HFF-Myc (cell line): ENCODE measurements around the gene RELT.

ENCODE experiments used
- DNase-seq: peaks from one replicate; pipeline ENCODE4 v3.0.0-alpha.2; 2011; ENCODE audit warnings: low read depth; ENCODE audit errors: extremely low read depth
- H3K4me3 ChIP-seq: replicated peaks from 2 replicates; pipeline ENCODE4 v1.5.1; 2011; ENCODE audit warnings: low read depth, mild to moderate bottlenecking, control low read depth, low read length
- TF ChIP-seq, protein P1 (sequence below): IDR thresholded peaks from 2 replicates; pipeline ENCODE4 v1.5.1; 2012; ENCODE audit warnings: mild to moderate bottlenecking, low read depth, low read length, control low read depth; ENCODE audit errors: missing control alignments

Gene RELT, protein sequence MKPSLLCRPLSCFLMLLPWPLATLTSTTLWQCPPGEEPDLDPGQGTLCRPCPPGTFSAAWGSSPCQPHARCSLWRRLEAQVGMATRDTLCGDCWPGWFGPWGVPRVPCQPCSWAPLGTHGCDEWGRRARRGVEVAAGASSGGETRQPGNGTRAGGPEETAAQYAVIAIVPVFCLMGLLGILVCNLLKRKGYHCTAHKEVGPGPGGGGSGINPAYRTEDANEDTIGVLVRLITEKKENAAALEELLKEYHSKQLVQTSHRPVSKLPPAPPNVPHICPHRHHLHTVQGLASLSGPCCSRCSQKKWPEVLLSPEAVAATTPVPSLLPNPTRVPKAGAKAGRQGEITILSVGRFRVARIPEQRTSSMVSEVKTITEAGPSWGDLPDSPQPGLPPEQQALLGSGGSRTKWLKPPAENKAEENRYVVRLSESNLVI

DNA sequence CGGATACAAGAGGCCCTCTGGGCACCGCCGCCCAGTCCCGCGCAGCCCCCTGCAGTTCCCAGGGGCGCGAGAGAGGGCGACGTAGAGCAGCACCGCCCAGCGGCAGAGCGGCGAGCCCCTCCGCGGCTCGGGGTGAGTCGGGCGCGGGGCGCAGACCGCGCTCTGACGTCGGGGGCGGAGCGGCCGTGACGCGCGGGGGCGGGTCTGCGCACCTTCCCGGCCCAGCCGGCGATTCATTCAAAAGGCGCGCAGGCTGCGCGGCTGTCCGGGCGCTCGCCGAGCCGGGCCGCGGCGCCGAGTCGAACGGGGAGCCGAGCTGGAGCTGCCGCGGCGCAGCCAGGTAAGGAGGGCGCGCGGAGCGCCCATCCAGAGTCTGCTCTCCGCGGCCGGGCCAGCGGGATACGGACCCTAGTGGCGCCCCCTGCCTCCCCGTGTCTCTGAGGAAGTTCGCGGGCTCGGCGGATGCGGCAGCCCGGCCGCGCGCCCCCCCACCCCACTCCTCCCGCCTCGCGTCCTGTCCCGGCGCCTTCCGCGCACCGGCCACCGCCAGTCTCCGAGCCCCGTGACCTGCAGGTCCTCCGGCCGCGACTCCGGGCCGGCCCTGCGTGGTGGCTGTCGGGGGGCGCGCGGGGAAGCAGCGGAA lies at the start of gene RELT:
RELT (plus strand) TSS at position 240 of the 643 bp plus-strand sequence. CDS start 12,738 bp downstream, outside the sequence.
- TF ChIP-seq, protein P1, sequence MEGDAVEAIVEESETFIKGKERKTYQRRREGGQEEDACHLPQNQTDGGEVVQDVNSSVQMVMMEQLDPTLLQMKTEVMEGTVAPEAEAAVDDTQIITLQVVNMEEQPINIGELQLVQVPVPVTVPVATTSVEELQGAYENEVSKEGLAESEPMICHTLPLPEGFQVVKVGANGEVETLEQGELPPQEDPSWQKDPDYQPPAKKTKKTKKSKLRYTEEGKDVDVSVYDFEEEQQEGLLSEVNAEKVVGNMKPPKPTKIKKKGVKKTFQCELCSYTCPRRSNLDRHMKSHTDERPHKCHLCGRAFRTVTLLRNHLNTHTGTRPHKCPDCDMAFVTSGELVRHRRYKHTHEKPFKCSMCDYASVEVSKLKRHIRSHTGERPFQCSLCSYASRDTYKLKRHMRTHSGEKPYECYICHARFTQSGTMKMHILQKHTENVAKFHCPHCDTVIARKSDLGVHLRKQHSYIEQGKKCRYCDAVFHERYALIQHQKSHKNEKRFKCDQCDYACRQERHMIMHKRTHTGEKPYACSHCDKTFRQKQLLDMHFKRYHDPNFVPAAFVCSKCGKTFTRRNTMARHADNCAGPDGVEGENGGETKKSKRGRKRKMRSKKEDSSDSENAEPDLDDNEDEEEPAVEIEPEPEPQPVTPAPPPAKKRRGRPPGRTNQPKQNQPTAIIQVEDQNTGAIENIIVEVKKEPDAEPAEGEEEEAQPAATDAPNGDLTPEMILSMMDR = peak; percentile 76
- DNase-seq = peak; percentile 43
- H3K4me3 ChIP-seq = peak within 1 kb of the TSS; percentile 77

DNA sequence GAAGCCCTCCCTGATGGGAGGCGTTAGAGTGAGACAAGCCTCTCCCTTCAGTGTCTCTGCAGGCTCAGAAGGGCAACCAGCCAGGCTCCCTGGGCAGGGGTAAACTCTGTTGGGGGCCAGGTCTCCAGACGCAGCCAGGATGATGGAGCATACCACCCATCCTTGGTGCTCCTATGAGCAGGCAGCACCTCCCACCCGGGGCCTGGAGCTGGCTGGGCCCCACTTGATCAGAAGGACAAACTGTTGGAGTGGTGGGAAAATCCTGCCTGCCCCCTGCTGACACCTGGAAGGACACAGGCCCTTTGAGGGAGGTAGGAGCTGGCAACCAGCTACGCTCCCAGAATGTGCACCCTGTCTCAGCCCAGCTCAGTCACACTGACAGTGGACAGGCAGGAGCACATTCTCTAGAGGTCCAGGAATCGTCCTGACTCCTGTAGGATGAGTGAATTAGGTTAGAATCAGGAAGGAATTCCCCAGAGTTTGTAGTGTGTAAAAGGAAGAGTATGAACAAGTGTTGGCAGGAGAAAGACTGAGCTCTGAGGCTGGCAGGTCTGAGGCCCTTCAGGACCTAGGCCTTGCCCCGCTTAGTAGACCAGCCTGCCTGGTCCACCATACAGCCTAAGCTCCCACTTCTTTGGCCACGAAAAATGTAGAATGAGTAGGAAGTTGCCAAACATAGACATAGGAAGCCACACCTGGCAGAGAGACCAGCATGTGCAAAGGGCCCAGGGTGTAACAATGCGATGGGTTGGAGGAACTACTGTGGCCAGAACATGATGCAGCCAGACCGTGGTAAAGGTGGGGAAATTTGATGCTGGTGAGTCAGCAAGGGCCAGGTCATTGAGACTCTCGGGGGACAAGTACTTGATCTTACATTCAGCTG lies 49.0 kb upstream of the RELT start:
- peak; percentile 76 for DNase-seq
- TF ChIP-seq, protein P1 = no peak
- no peak overlapping the region for H3K4me3 ChIP-seq

DNA sequence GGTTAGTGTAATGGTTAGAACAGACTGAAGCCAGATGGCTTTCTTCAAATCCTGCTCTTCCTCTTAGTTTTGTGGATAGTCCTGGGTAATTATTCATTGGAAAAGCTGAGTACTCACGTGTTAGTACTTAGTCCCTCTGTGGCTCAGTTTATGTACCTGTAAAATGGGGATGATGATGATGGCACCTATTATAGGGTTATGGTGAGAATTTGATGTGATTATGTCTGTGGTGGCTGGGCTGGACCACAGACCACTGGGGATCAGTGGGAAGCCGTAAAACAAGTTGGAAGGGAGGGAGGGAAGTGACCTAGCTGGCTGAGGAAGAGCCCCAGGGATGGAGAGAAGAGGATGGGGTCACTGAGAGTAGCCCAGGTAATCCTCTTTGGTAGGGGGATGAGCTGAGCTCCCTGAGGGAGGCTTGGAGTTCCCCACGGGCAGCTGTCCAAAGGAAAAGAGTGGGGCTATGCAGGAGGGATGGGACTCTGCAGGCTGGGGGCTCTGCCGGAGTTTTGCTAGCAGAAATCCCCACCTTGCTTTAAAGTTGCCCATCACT lies 48.3 kb upstream of the RELT start:
- no peak for DNase-seq
- H3K4me3 ChIP-seq = no peak overlapping the region
- TF ChIP-seq, protein P1 = no peak

DNA sequence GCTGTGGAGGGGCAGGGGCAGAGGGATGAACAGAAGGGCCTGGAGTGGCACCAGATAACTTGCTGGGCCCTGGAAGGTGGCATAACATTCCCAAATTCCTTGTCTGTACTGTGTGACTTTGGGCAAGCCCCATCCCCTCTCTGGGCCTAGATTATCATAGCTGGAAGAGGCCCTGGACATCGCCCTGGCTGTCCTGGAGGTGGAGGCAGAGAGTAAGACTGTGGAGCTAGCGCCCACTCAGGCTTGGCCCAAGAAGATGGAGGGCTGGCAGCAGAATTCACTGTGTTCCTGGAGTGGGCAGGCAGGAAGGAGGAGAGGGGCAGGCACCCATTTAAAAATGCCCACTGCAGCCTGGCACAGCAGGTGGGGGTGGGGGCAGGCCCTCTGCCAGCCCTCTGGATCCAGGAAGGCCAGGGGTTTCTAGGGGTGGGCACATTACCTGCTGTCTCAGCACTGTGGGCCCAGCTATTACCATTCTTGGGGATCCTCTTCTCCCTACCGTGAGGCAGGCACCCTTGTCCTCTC lies 45.6 kb upstream of the RELT start:
- TF ChIP-seq, protein P1 = peak; percentile 56
- no peak overlapping the region for H3K4me3 ChIP-seq
- no peak for DNase-seq

DNA sequence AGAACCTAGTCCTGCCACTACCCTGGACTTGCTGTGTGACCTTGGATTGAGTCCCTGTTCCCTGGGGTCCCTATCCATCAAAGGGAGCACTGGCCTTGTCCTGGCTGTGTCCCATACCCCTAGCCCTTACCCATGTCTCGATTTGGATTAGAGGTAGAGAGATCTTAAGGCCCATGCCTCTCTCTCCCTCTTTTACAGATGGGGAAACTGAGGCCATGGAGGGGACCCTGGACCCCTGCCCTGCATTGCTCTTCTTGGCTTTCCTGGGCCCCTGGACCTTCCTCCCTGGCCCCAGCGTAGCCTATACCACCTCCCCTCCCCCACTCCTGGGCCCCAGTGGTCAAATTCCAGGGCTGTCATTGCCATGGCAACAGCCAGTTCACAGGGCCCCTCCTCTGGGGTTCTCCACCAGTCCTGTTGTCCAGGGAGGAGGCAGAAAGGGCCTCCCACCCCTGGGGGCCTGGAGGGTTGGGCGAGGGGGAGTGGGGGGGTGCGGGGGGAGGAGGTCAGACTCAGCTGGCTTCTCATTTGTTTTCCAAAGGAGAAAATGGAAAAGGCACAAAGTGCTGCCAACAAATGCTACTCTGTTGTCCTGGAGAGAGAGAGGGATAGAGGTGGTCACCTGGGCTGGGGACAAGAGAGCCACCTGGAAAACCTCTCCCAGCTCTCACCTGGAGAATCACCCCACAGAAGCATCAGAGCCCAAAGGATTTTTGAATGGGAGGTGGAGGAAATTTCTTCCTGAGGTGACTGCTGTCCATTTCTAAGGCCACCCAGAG lies 44.9 kb upstream of the RELT start:
- no peak for DNase-seq
- TF ChIP-seq, protein P1 = no peak
- no peak overlapping the region for H3K4me3 ChIP-seq
